ENCODE measurements around the gene CTNNBL1. TPM values are rescaled to one million over a fixed set of nuclear protein-coding genes. Genes with fewer than 3 reads are reported as not detected.

CTNNBL1 gene
- total and polyA plus RNA-seq, 2 of the 4 experiments (the other 2 are of a cell fraction): 29.9 to 34.1 TPM

DNA sequence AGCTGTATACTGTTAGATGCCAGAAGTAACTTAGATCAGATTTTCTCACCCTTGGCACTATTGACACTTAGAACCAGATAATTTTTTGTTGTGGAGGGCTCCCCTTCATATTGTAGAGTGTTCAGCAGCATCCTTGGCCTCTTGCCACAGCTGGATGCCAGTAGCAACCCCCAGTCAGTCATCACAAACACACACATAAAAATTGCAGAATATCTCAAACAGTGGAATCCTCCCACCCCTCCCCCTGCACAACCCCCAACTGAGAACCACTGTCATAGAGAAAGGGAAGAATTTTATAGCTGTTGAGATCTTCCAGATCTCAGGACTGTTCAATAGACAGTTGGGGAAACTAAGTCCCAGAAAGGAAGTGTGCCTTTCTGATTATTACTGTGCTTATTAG lies 127.9 kb downstream of the CTNNBL1 start:
- no peak overlapping the region for H3K56ac ChIP-seq (ENCODE audit: extremely low read depth, insufficient read depth, low read length)
- peak overlapping the region; percentile 81 for H2BK5ac ChIP-seq (ENCODE audit: low read depth, low read length, poor library complexity, severe bottlenecking)
- in situ Hi-C loops (cut with MboI; ENCODE audit: low sequenced_read_pairs) (no loop called here), intact Hi-C loops (cut with micrococcal nuclease) (loop anchor here (10.0 kb wide), 2 partner anchors 173 to 203 kb away; no protein-coding TSS in a partner anchor), dilution Hi-C loops (cut with HindIII; ENCODE audit: low sequenced_read_pairs, unreplicated experiment) (no loop called here)
- H3K14ac ChIP-seq (replicated peaks; ENCODE audit: low read depth, low read length): peak overlapping the region; percentile 41; the same call in 1 of the 2 replicates
- H4K20me1 ChIP-seq (ENCODE audit: insufficient read depth, low read length): no peaks in the 10 kb centered on the region
- no peak overlapping the region for H3K4me3 ChIP-seq (ENCODE audit: insufficient read depth, low read depth, low read length)
- peak overlapping the region; percentile 28; the same call in 1 of the 2 replicates for H3K27ac ChIP-seq (ENCODE audit: insufficient read depth, low read length)
- H3K27me3 ChIP-seq (ENCODE audit: control insufficient read depth, insufficient read depth, low read length): no peaks in the 10 kb centered on the region
- no peaks in the 10 kb centered on the region for H3K9me3 ChIP-seq (ENCODE audit: control insufficient read depth, insufficient read depth, low read length)
- H3K4me1 ChIP-seq (ENCODE audit: control insufficient read depth, insufficient read depth, low read length): peaks cover 8% of the 10 kb centered on the region
- H4K8ac ChIP-seq (ENCODE audit: low read depth in 2 of 2, low read length in 2 of 2): peak overlapping the region in 1 of 2 experiments; percentile 25; a peak in 1 of 4 replicates
- ATAC-seq (ENCODE audit: low read depth) (peak; percentile 34), DNase-seq (peak; percentile 32)
- H3K23ac ChIP-seq (ENCODE audit: low read depth, low read length): peak overlapping the region; percentile 33; the same call in 1 of the 2 replicates
- no peak overlapping the region for H4K91ac ChIP-seq (ENCODE audit: insufficient read depth, low read depth, low read length)
- 0 out of 2 replicates have a peak overlapping the region, but pooled peaks have one; percentile 11 for H2AK5ac ChIP-seq (ENCODE audit: low read depth, low read length)
- peak overlapping the region; percentile 44 for H2BK120ac ChIP-seq (ENCODE audit: low read depth, low read length)
- H2BK20ac ChIP-seq (ENCODE audit: low read depth, low read length): peak overlapping the region; percentile 50
- H3K18ac ChIP-seq (ENCODE audit: low read depth, low read length): peak overlapping the region; percentile 48; the same call in 1 of the 2 replicates
- H3K4me2 ChIP-seq (ENCODE audit: low read depth, low read length): peak overlapping the region; percentile 24
- no peaks in the 10 kb centered on the region for H3K36me3 ChIP-seq (ENCODE audit: control insufficient read depth, insufficient read depth, low read length)
- H2BK15ac ChIP-seq (ENCODE audit: low read depth, low read length): peak overlapping the region; percentile 12; the same call in 1 of the 3 replicates
- H3K9ac ChIP-seq (ENCODE audit: low read depth, low read length): no peak overlapping the region
- no TSS peak for BruUV-seq (replicated peaks)
- POLR2A ChIA-PET (ENCODE audit: unreplicated experiment): no interaction called here
- TF ChIP-seq SMC3 (IDR thresholded peaks at IDR 0.05; ENCODE audit: low read depth, low read length) (0 out of 2 replicates have a peak, but pooled peaks have one; percentile 5), BHLHE40 (IDR thresholded peaks at IDR 0.05; ENCODE audit: low read depth, low read length) (no peak)
- CTCF ChIA-PET: interaction anchor here (1.0 kb wide), 1 partner anchor 257 kb away, joined by 3 read pairs; no protein-coding TSS in a partner anchor
- peaks cover 10% of the 10 kb centered on the region; the same call in 1 of the 2 replicates for H3K9me1 ChIP-seq (ENCODE audit: insufficient read depth, low read length)
- no peak overlapping the region for H2AFZ ChIP-seq (replicated peaks; ENCODE audit: low read length, poor library complexity)
- H2AK9ac ChIP-seq (replicated peaks; ENCODE audit: low read depth, low read length, poor library complexity): no peak overlapping the region
- H4K5ac ChIP-seq (ENCODE audit: low read depth, low read length): 0 out of 2 replicates have a peak overlapping the region, but pooled peaks have one; percentile 29
- peaks cover 3 to 16% of the 10 kb centered on the region in 2 experiments for H3K79me1 ChIP-seq (ENCODE audit: low read depth in 1 of 2, low read length in 2 of 2)
- H3K4ac ChIP-seq (ENCODE audit: low read depth, low read length): peak overlapping the region; percentile 64
